Astrocyte (in vitro differentiated cells and primary cell): ENCODE measurements around the gene HMCN1. TPM values are rescaled to one million over a fixed set of nuclear protein-coding genes. Genes with fewer than 3 reads are reported as not detected.

ENCODE experiments used
- DNase-seq: peaks from one replicate; pipeline ENCODE4 v3.0.0-alpha.2; 2010; ENCODE audit warnings: low read depth
- FAIRE-seq: peaks from 2 replicates; lab custom pipeline; 2011; peaks lifted over from hg19 to GRCh38; lab: Jason Lieb, UNC
- H2AFZ ChIP-seq: 2 replicates; pipeline ENCODE4 v1.6.0; 2012; ENCODE audit warnings: low read depth, low read length, inconsistent platforms
- H3K27ac ChIP-seq: 2 replicates; pipeline ENCODE4 v1.5.1; 2011; ENCODE audit warnings: low read depth, low read length, inconsistent platforms
- H3K27me3 ChIP-seq: 2 replicates; pipeline ENCODE4 v1.6.0; 2011; ENCODE audit warnings: low read length, inconsistent platforms; ENCODE audit not compliant: insufficient read depth
- H3K36me3 ChIP-seq: 2 replicates; pipeline ENCODE4 v1.5.1; 2011; ENCODE audit warnings: low read length, inconsistent platforms; ENCODE audit not compliant: insufficient read depth
- H3K4me1 ChIP-seq: 2 replicates; pipeline ENCODE4 v1.5.1; 2011; ENCODE audit warnings: low read length, inconsistent platforms; ENCODE audit not compliant: insufficient read depth
- H3K4me2 ChIP-seq: 2 replicates; pipeline ENCODE4 v1.6.0; 2012; ENCODE audit warnings: low read length, inconsistent platforms
- H3K4me3 ChIP-seq: 2 replicates; pipeline ENCODE4 v1.5.1; 2011; ENCODE audit warnings: low read depth, mild to moderate bottlenecking, low read length, inconsistent platforms; ENCODE audit not compliant: insufficient read depth
- H3K79me2 ChIP-seq: 2 replicates; pipeline ENCODE4 v1.6.0; 2012; ENCODE audit warnings: mild to moderate bottlenecking, low read length, inconsistent platforms; ENCODE audit not compliant: insufficient read depth
- H3K9ac ChIP-seq: 2 replicates; pipeline ENCODE4 v1.6.0; 2012; ENCODE audit warnings: mild to moderate bottlenecking, low read length, inconsistent platforms
- H3K9me3 ChIP-seq: 2 replicates; pipeline ENCODE4 v1.5.1; 2012; ENCODE audit warnings: low read depth, mild to moderate bottlenecking, low read length, inconsistent platforms; ENCODE audit not compliant: insufficient read depth
- H4K20me1 ChIP-seq: 2 replicates; pipeline ENCODE4 v1.6.0; 2012; ENCODE audit warnings: low read length, inconsistent platforms; ENCODE audit not compliant: insufficient read depth
- H3K27ac Mint-ChIP-seq: one replicate; pipeline ENCODE4 v1.8.0; 2021; ENCODE audit warnings: mild to moderate bottlenecking, mixed read lengths; ENCODE audit not compliant: unreplicated experiment
- H3K27me3 Mint-ChIP-seq: one replicate; pipeline ENCODE4 v1.8.0; 2021; ENCODE audit warnings: low read depth, mixed read lengths; ENCODE audit not compliant: unreplicated experiment
- H3K36me3 Mint-ChIP-seq: one replicate; pipeline ENCODE4 v1.8.0; 2021; ENCODE audit warnings: low read depth, mixed read lengths; ENCODE audit not compliant: unreplicated experiment
- H3K4me1 Mint-ChIP-seq: one replicate; pipeline ENCODE4 v1.8.0; 2021; ENCODE audit warnings: low read depth, mixed read lengths; ENCODE audit not compliant: unreplicated experiment
- H3K4me3 Mint-ChIP-seq: one replicate; pipeline ENCODE4 v1.8.0; 2021; ENCODE audit warnings: mild to moderate bottlenecking, moderate library complexity, mixed read lengths; ENCODE audit not compliant: unreplicated experiment
- H3K9me3 Mint-ChIP-seq: one replicate; pipeline ENCODE4 v1.8.0; 2021; ENCODE audit warnings: mild to moderate bottlenecking, mixed read lengths; ENCODE audit not compliant: unreplicated experiment
- EZH2 ChIP-seq: IDR thresholded peaks from 2 replicates; pipeline ENCODE4 v1.6.1; 2012; ENCODE audit warnings: mild to moderate bottlenecking, low read length, inconsistent platforms; ENCODE audit not compliant: insufficient read depth
- total RNA-seq: library from RNA; stranded (reverse); gene quantifications from 2 replicates; pipeline ENCODE4 v1.2.1, GENCODE V29; 2021
- TF ChIP-seq, protein P1 (sequence below): IDR thresholded peaks from 2 replicates; pipeline ENCODE4 v1.5.1; 2011; ENCODE audit warnings: low read depth, mild to moderate bottlenecking, inconsistent platforms, low read length, moderate library complexity; ENCODE audit not compliant: insufficient read depth

Gene HMCN1
- total RNA-seq, 1 donor from 2014 or later = 19.7 TPM

DNA sequence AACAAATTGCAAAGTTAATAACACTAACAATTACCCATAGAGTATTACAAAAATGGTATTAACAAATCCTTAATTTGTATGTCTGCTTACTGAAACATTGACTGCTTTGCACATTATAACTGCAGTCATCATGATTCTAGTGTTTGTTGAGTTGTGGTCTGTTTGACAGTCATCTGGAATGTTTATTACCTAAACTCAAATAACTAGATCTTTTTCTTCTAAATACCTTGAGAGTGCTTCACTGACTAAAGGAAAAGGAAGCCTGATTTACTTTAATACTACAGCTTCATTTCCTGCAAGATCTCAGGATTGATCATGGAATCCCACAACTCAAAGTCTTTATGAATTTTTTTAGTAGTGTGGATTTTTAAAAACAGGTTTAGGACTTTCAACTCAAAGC, 70.0 kb downstream of the HMCN1 start:
- Histone ChIP-seq H3K4me3 (no peak overlapping the region), H2AFZ (no peak overlapping the region), H3K36me3 (no peaks in the 10 kb centered on the region), H3K9me3 (no peaks in the 10 kb centered on the region), H4K20me1 (no peaks in the 10 kb centered on the region), H3K27me3 (no peaks in the 10 kb centered on the region), H3K4me1 (no peaks in the 10 kb centered on the region), H3K27ac (no peak overlapping the region), H3K9ac (no peak overlapping the region), H3K79me2 (no peaks in the 10 kb centered on the region), H3K4me2 (no peak overlapping the region)
- no peaks in the 10 kb centered on the region for H3K36me3 Mint-ChIP-seq
- peaks cover 9% of the 10 kb centered on the region for H3K4me1 Mint-ChIP-seq
- TF ChIP-seq EZH2 = no peak
- TF ChIP-seq, protein P1, sequence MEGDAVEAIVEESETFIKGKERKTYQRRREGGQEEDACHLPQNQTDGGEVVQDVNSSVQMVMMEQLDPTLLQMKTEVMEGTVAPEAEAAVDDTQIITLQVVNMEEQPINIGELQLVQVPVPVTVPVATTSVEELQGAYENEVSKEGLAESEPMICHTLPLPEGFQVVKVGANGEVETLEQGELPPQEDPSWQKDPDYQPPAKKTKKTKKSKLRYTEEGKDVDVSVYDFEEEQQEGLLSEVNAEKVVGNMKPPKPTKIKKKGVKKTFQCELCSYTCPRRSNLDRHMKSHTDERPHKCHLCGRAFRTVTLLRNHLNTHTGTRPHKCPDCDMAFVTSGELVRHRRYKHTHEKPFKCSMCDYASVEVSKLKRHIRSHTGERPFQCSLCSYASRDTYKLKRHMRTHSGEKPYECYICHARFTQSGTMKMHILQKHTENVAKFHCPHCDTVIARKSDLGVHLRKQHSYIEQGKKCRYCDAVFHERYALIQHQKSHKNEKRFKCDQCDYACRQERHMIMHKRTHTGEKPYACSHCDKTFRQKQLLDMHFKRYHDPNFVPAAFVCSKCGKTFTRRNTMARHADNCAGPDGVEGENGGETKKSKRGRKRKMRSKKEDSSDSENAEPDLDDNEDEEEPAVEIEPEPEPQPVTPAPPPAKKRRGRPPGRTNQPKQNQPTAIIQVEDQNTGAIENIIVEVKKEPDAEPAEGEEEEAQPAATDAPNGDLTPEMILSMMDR = no peak
- H3K27ac Mint-ChIP-seq = no peak overlapping the region
- peaks cover 5% of the 10 kb centered on the region for H3K9me3 Mint-ChIP-seq
- DNase-seq (peak; percentile 47), FAIRE-seq (peak; percentile 37)
- H3K27me3 Mint-ChIP-seq = no peaks in the 10 kb centered on the region
- H3K4me3 Mint-ChIP-seq = no peak overlapping the region

DNA sequence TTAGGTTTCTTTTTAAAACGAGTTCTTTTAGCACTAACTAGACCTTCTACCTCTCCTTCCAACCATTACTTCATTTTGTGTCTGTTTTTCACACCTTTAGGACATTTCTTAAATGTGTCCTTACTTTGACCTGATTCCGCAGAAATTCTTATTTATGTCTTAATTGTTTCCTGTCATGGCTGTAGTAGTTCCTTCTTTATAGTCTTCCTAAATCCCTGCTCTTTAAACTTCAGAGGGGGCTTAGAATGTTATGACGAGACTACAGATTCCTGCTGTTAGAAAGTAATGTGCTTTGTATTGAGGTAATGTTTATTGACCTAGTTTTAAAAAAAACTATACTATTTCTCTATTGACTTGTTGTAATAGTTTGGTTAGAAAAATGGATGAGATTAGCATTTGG, 70.4 kb downstream of the HMCN1 start:
- Histone ChIP-seq H3K9me3 (no peaks in the 10 kb centered on the region), H3K27me3 (no peaks in the 10 kb centered on the region), H3K9ac (no peak overlapping the region), H3K36me3 (no peaks in the 10 kb centered on the region), H3K79me2 (no peaks in the 10 kb centered on the region), H3K4me2 (no peak overlapping the region), H2AFZ (no peak overlapping the region), H4K20me1 (no peaks in the 10 kb centered on the region), H3K4me3 (no peak overlapping the region), H3K4me1 (no peaks in the 10 kb centered on the region), H3K27ac (no peak overlapping the region)
- DNase-seq (no peak), FAIRE-seq (no peak)
- no peak for TF ChIP-seq EZH2
- TF ChIP-seq, protein P1 = no peak
- Mint-ChIP-seq H3K9me3 (peaks cover 3% of the 10 kb centered on the region), H3K36me3 (no peaks in the 10 kb centered on the region), H3K27ac (no peak overlapping the region), H3K4me1 (peaks cover 9% of the 10 kb centered on the region), H3K27me3 (no peaks in the 10 kb centered on the region), H3K4me3 (no peak overlapping the region)

DNA sequence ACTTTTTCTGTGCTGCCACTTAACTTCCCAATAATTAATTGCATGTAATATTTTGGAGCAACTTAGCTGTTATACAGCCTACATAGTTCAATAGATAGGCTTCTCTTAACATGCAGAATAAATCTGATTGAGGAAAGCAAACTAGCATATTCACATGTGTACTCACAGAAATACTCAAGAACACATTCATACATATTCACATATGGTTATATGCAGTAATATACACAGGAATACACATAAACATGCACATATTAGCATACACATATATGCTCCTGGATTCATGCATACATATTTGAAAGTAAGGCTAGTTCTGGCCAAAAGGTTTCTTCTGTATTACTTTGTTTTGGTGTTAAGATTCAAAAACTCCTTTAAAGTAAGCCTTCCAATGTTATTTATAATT, 73.1 kb downstream of the HMCN1 start:
- Mint-ChIP-seq H3K27me3 (no peaks in the 10 kb centered on the region), H3K36me3 (no peaks in the 10 kb centered on the region), H3K4me3 (no peak overlapping the region), H3K27ac (no peak overlapping the region), H3K4me1 (peaks cover 18% of the 10 kb centered on the region), H3K9me3 (no peaks in the 10 kb centered on the region)
- no peak for TF ChIP-seq EZH2
- TF ChIP-seq, protein P1 = no peak
- no peaks in the 10 kb centered on the region for H4K20me1 ChIP-seq
- H3K9ac ChIP-seq = no peak overlapping the region
- no peak for DNase-seq
- no peak overlapping the region for H2AFZ ChIP-seq
- no peaks in the 10 kb centered on the region for H3K9me3 ChIP-seq
- no peaks in the 10 kb centered on the region for H3K4me1 ChIP-seq
- no peak overlapping the region for H3K4me2 ChIP-seq
- H3K27me3 ChIP-seq = no peaks in the 10 kb centered on the region
- FAIRE-seq = no peak
- H3K36me3 ChIP-seq = no peaks in the 10 kb centered on the region
- no peak overlapping the region for H3K27ac ChIP-seq
- H3K79me2 ChIP-seq = no peaks in the 10 kb centered on the region
- no peak overlapping the region for H3K4me3 ChIP-seq
